CD4-positive, alpha-beta T cell treated with Interleukin-15 for 1 hour (primary cell): Measurements from ENCODE around the gene BANP.
"Not testable (repeated sequence)": the region's sequence is repeated elsewhere in the genome, so short reads cannot be mapped to it uniquely, and the experiment has no call there.

Source experiments
- DNase-seq: peaks from one replicate; pipeline ENCODE4 v3.0.0-alpha.2; 2020

BANP gene

GRCh38 chr16:88105574-88106140 lies 154.4 kb downstream of the BANP start:
- DNase-seq, result not testable (repeated sequence)

GRCh38 chr16:88106566-88106965 lies 155.3 kb downstream of the BANP start:
- DNase-seq, result not testable (repeated sequence)

GRCh38 chr16:88108762-88109161 lies 157.5 kb downstream of the BANP start:
- DNase-seq, result no peak

GRCh38 chr16:88109726-88110621 lies 158.7 kb downstream of the BANP start:
- DNase-seq, result not testable (repeated sequence)

- not testable (repeated sequence) for DNase-seq
Measured at GRCh38 chr16:88110875-88111494, 159.8 kb downstream of the BANP start.

- not testable (repeated sequence) for DNase-seq
Measured at GRCh38 chr16:88111976-88112375, 160.7 kb downstream of the BANP start.

GRCh38 chr16:88113545-88114045 lies 162.4 kb downstream of the BANP start:
- DNase-seq, result no peak

GRCh38 chr16:88114541-88115228 lies 163.5 kb downstream of the BANP start:
- not testable (repeated sequence) for DNase-seq

- no peak for DNase-seq
Measured at GRCh38 chr16:88116121-88116520, 164.9 kb downstream of the BANP start.

GRCh38 chr16:88117476-88117868 lies 166.2 kb downstream of the BANP start:
- no peak for DNase-seq

GRCh38 chr16:88118376-88118775 lies 167.1 kb downstream of the BANP start:
- no peak for DNase-seq

- DNase-seq, result not testable (repeated sequence)
Measured at GRCh38 chr16:88118852-88119741, 167.9 kb downstream of the BANP start.

- DNase-seq, result not testable (repeated sequence)
Measured at GRCh38 chr16:88119881-88120751, 168.9 kb downstream of the BANP start.

- no peak for DNase-seq
Measured at GRCh38 chr16:88120812-88121211, 169.6 kb downstream of the BANP start.

- not testable (repeated sequence) for DNase-seq
Measured at GRCh38 chr16:88121391-88121790, 170.2 kb downstream of the BANP start.

GRCh38 chr16:88121886-88122580 lies 170.8 kb downstream of the BANP start:
- DNase-seq, result no peak
